ENCODE measurements around the gene CCDC6.

DNA sequence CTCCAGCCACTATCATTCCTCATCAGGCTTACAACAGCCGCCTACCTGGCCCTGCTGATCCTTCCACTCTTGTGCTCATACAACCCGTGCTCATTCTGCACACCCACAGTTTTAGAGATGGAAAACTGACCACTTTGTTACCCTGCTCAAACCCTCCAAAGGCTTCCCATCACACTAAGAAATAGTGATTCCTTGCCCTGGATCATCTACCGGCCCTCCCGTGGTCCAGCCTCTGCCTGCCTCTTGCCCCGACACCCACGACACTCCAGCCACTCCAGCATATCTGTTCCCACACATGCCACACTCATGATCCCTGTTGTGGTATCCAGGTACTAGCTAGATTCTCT lies 36.8 kb downstream of the CCDC6 start:
- TF ChIP-seq POLR2A (IDR thresholded peaks at IDR 0.05; ENCODE audit: extremely low read depth, insufficient read length) (no peak), MYC (IDR thresholded peaks at IDR 0.05; ENCODE audit: low read depth, low read length) (no peak)
- TF ChIP-seq, protein P1, sequence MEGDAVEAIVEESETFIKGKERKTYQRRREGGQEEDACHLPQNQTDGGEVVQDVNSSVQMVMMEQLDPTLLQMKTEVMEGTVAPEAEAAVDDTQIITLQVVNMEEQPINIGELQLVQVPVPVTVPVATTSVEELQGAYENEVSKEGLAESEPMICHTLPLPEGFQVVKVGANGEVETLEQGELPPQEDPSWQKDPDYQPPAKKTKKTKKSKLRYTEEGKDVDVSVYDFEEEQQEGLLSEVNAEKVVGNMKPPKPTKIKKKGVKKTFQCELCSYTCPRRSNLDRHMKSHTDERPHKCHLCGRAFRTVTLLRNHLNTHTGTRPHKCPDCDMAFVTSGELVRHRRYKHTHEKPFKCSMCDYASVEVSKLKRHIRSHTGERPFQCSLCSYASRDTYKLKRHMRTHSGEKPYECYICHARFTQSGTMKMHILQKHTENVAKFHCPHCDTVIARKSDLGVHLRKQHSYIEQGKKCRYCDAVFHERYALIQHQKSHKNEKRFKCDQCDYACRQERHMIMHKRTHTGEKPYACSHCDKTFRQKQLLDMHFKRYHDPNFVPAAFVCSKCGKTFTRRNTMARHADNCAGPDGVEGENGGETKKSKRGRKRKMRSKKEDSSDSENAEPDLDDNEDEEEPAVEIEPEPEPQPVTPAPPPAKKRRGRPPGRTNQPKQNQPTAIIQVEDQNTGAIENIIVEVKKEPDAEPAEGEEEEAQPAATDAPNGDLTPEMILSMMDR (IDR thresholded peaks at IDR 0.05; ENCODE audit: low read depth, low read length), result no peak
- TF ChIP-seq, protein P2, sequence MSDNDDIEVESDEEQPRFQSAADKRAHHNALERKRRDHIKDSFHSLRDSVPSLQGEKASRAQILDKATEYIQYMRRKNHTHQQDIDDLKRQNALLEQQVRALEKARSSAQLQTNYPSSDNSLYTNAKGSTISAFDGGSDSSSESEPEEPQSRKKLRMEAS (IDR thresholded peaks at IDR 0.05; ENCODE audit: low read depth, low read length), result no peak
